A549 (cell line): Measurements from ENCODE around the gene ATP6AP1. TPM values are rescaled to one million over a fixed set of nuclear protein-coding genes. Genes with fewer than 3 reads are reported as not detected.

Source experiments
- ATAC-seq, 2 experiments: fragments of 200-7000 bp in 1 of 2; fragments of >200 bp in 1 of 2; cut with Nextera tagmentation in 1 of 2; cut with Tn5 transposase in 1 of 2; 3 replicates each; pipeline versions ENCODE4 v1.8.0 to v1.9.1; 2018 to 2020; ENCODE audit warnings: mild to moderate bottlenecking in 1 of 2, moderate library complexity in 1 of 2
- CTCF ChIA-PET: fragments of 300-600 bp; sonication (Branson Sonifier 250); formaldehyde crosslinking; extraction: SDS; loops from one replicate; lab custom pipeline; 2021; ENCODE audit warnings: antibody characterized with exemption, inconsistent platforms; lab: Yijun Ruan, JAX
- POLR2A ChIA-PET: fragments of 350-600 bp; formaldehyde crosslinking; extraction: SDS; loops from one replicate; lab custom pipeline; 2021; ENCODE audit warnings: antibody characterized with exemption, inconsistent platforms; lab: Yijun Ruan, JAX
- DNase-seq, 2 experiments: peaks; one replicate each; pipeline versions ENCODE4 v3.0.0 to v3.0.0-alpha.2; 2011 to 2016; ENCODE audit warnings: low read depth in 1 of 2, low spot score in 1 of 2
- FAIRE-seq: peaks from 2 replicates; lab custom pipeline; 2011; peaks lifted over from hg19 to GRCh38; lab: Jason Lieb, UNC
- H3K27ac ChIP-seq, 2 experiments: fragments of >200 bp; sonication (Bioruptor Twin); formaldehyde crosslinking; 3 replicates each; pipeline ENCODE4 v1.5.1; 2016 to 2017
- H3K4me1 ChIP-seq: fragments of >200 bp; sonication (Bioruptor Twin); formaldehyde crosslinking; 3 replicates; pipeline ENCODE4 v1.6.1; 2016
- H3K4me2 ChIP-seq: fragments of >200 bp; sonication (Bioruptor Twin); formaldehyde crosslinking; 3 replicates; pipeline ENCODE4 v1.6.1; 2016
- H3K4me3 ChIP-seq: fragments of >200 bp; sonication (Bioruptor Twin); formaldehyde crosslinking; 3 replicates; pipeline ENCODE4 v1.5.1; 2016
- H3K9me3 ChIP-seq: fragments of >200 bp; sonication (Bioruptor Twin); formaldehyde crosslinking; 3 replicates; pipeline ENCODE4 v1.6.1; 2016
- BCL3 ChIP-seq: fragments of >200 bp; sonication (Bioruptor Twin); formaldehyde crosslinking; IDR thresholded peaks from 3 replicates; pipeline ENCODE4 v1.6.1; 2016
- CEBPB ChIP-seq, 2 experiments: fragments of >200 bp in 1 of 2; sonication (Bioruptor Twin) in 1 of 2; formaldehyde crosslinking in 1 of 2; IDR thresholded peaks; 2 replicates each; pipeline ENCODE4 v1.6.1; 2012 to 2016
- CHD2 ChIP-seq: fragments of 150-350 bp; IDR thresholded peaks from 2 replicates; pipeline ENCODE4 v1.6.1; 2014; ENCODE audit warnings: low read length; ENCODE audit not compliant: partially characterized antibody
- E2F6 ChIP-seq: IDR thresholded peaks from 2 replicates; pipeline ENCODE4 v1.6.1; 2012; ENCODE audit warnings: low read depth, borderline replicate concordance
- ELK1 ChIP-seq: fragments of 150-350 bp; IDR thresholded peaks from 2 replicates; pipeline ENCODE4 v1.6.1; 2014; ENCODE audit warnings: low read depth, mild to moderate bottlenecking, low read length
- ESRRA ChIP-seq: fragments of 150-350 bp; IDR thresholded peaks from 2 replicates; pipeline ENCODE4 v1.6.1; 2014; ENCODE audit warnings: mild to moderate bottlenecking, low read length, borderline replicate concordance
- FOSL2 ChIP-seq, 2 experiments: fragments of 450-650 bp in 1 of 2; fragments of >200 bp in 1 of 2; sonication (Bioruptor Twin) in 1 of 2; formaldehyde crosslinking; IDR thresholded peaks; 2 replicates each; pipeline versions ENCODE4 v1.5.0 to v1.6.1; 2016 to 2020; ENCODE audit warnings: mild to moderate bottlenecking in 1 of 2, moderate library complexity in 1 of 2
- GATA3 ChIP-seq: IDR thresholded peaks from 2 replicates; pipeline ENCODE4 v1.6.1; 2012; ENCODE audit warnings: borderline replicate concordance
- HOXA7 ChIP-seq: fragments of 250-450 bp; sonication (Bioruptor Pico); IDR thresholded peaks from 2 replicates; pipeline ENCODE4 v1.5.0; 2020; ENCODE audit warnings: mild to moderate bottlenecking, moderate library complexity
- HOXB13 ChIP-seq: fragments of 250-450 bp; sonication (Bioruptor Pico); IDR thresholded peaks from 2 replicates; pipeline ENCODE4 v1.5.0; 2020; ENCODE audit warnings: low read depth, mild to moderate bottlenecking, moderate library complexity
- MAX ChIP-seq: IDR thresholded peaks from 2 replicates; pipeline ENCODE4 v1.6.1; 2012
- MAZ ChIP-seq: fragments of 150-350 bp; IDR thresholded peaks from 2 replicates; pipeline ENCODE4 v1.6.1; 2014; ENCODE audit warnings: antibody characterized with exemption, low read depth, low read length, borderline replicate concordance
- NPAS2 ChIP-seq: fragments of 250-450 bp; sonication (Bioruptor Pico); IDR thresholded peaks from 2 replicates; pipeline ENCODE4 v1.8.0; 2022; ENCODE audit warnings: mild to moderate bottlenecking, moderate library complexity, borderline replicate concordance
- NR3C1 ChIP-seq: fragments of >200 bp; sonication (Bioruptor Twin); formaldehyde crosslinking; IDR thresholded peaks from 3 replicates; pipeline ENCODE4 v1.6.1; 2017
- PBX3 ChIP-seq: IDR thresholded peaks from 2 replicates; pipeline ENCODE4 v1.6.1; 2012
- PHF8 ChIP-seq: fragments of 200-600 bp; sonication (generic); IDR thresholded peaks from 2 replicates; pipeline ENCODE4 v1.6.1; 2016; ENCODE audit warnings: low read depth, mild to moderate bottlenecking, antibody characterized with exemption, moderate library complexity, borderline replicate concordance
- POLR2A ChIP-seq: IDR thresholded peaks from 2 replicates; pipeline ENCODE4 v1.6.1; 2012; ENCODE audit warnings: mild to moderate bottlenecking, low read length
- POLR2AphosphoS2 ChIP-seq: conservative IDR thresholded peaks from 2 replicates; pipeline ENCODE4 v1.6.1; 2012; ENCODE audit warnings: low read length, improper control_type of control experiment, inconsistent platforms
- RARB ChIP-seq: fragments of 250-450 bp; sonication (Bioruptor Pico); IDR thresholded peaks from 2 replicates; pipeline ENCODE4 v1.8.0; 2021; ENCODE audit warnings: mild to moderate bottlenecking, moderate library complexity
- REST ChIP-seq: fragments of 200-600 bp; sonication (generic); IDR thresholded peaks from 2 replicates; pipeline ENCODE4 v1.6.1; 2016; ENCODE audit warnings: antibody characterized with exemption, mild to moderate bottlenecking, moderate library complexity
- SMC3 ChIP-seq: fragments of >200 bp; sonication (Bioruptor Twin); formaldehyde crosslinking; IDR thresholded peaks from 3 replicates; pipeline ENCODE4 v1.6.1; 2018; ENCODE audit warnings: inconsistent platforms
- TFCP2L1 ChIP-seq: fragments of 250-450 bp; sonication (Bioruptor Pico); IDR thresholded peaks from 2 replicates; pipeline ENCODE4 v1.5.0; 2021; ENCODE audit warnings: mild to moderate bottlenecking
- ZFP36 ChIP-seq: fragments of 450-650 bp; IDR thresholded peaks from 2 replicates; pipeline ENCODE4 v1.6.1; 2014; ENCODE audit warnings: borderline replicate concordance; ENCODE audit not compliant: partially characterized antibody
- WGBS: methylation state at CpG from one replicate; pipeline ENCODE4 v1.1.6; 2017; ENCODE audit errors: missing lambda C conversion rate; 5-methylcytosine and 5-hydroxymethylcytosine counted together
- polyA plus RNA-seq, 4 experiments: library from polyadenylated mRNA; depleted of rRNA in 3 of 4; stranded (reverse); fragments of >200 nt; fragmentation: RNase III in 1 of 4; extraction: RNeasy Plus Mini Kit Qiagen cat#74134 plus additional on column Dnase treatment in 1 of 4; gene quantifications; 2 replicates in 3 of 4; 3 replicates in 1 of 4; pipeline ENCODE4 v1.2.3, GENCODE V29; 2011 to 2017

The ATP6AP1 gene
- polyA plus RNA-seq, 2 of the 4 experiments (the other 2 are of a cell fraction), result 62.6 to 81.7 TPM

- H3K27ac ChIP-seq, result peak overlapping the region; percentile 92 to 96
- CTCF ChIA-PET, result interaction anchor here (0.8 to 3.0 kb wide), 3 partner anchors 9 to 71 kb away, joined by 3 to 11 read pairs (median 3); no protein-coding TSS in a partner anchor
- no peaks in the 10 kb centered on the region for H3K9me3 ChIP-seq
- H3K4me2 ChIP-seq, result peak overlapping the region; percentile 99
- peak overlapping the region; percentile 99 for H3K4me3 ChIP-seq
- ATAC-seq, result peak in 1 of 2 experiments; percentile 43; a peak in 3 of 6 replicates
- POLR2A ChIA-PET, result interaction anchor here (0.5 kb wide), 1 partner anchor 101 kb away, joined by 4 read pairs; no protein-coding TSS in a partner anchor
- TF ChIP-seq POLR2AphosphoS2 (no peak), E2F6 (no peak), MAX (no peak), ELK1 (no peak), POLR2A (no peak), GATA3 (no peak), SMC3 (no peak), ESRRA (no peak), MAZ (no peak), FOSL2 (IDR thresholded peaks at IDR 0.05) (no peak), FOSL2 (CRISPR knock-in tag; IDR thresholded peaks at IDR 0.05) (no peak), CEBPB (IDR thresholded peaks at IDR 0.05) (no peak), NPAS2 (CRISPR knock-in tag) (no peak)
- 92% methylated on average over 2 of the region's 13 CpGs for WGBS
- H3K4me1 ChIP-seq, result peaks cover 12% of the 10 kb centered on the region
- DNase-seq, result no peak
- FAIRE-seq, result no peak
Measured at GRCh38 chrX:154444755-154445246, 16.3 kb downstream of the ATP6AP1 start.

GRCh38 chrX:154445776-154446175 lies 17.3 kb downstream of the ATP6AP1 start:
- ChIA-PET POLR2A (no interaction called here), CTCF (interaction anchor here (0.8 to 3.0 kb wide), 3 partner anchors 9 to 72 kb away, joined by 3 to 11 read pairs (median 4); no protein-coding TSS in a partner anchor)
- DNase-seq (no peak), FAIRE-seq (no peak), ATAC-seq (no peak)
- H3K4me3 ChIP-seq, result no peak overlapping the region
- H3K4me1 ChIP-seq, result peaks cover 12% of the 10 kb centered on the region
- H3K27ac ChIP-seq, result no peak overlapping the region
- WGBS, result 96% methylated on average over 16 of the region's 16 CpGs
- H3K4me2 ChIP-seq, result peak overlapping the region; percentile 99; the same call in 2 of the 3 replicates
- no peaks in the 10 kb centered on the region for H3K9me3 ChIP-seq
- TF ChIP-seq PBX3 (no peak), HOXA7 (no peak), TFCP2L1 (CRISPR knock-in tag) (no peak), BCL3 (no peak), ELK1 (no peak), NR3C1 (no peak), ZFP36 (no peak), POLR2A (no peak), NPAS2 (CRISPR knock-in tag) (no peak), RARB (CRISPR knock-in tag) (no peak), PHF8 (no peak), CHD2 (no peak), REST (no peak), HOXB13 (CRISPR knock-in tag) (no peak)
